ENCODE measurements around the gene FFAR3.
"Not testable (repeated sequence)": the region's sequence is repeated elsewhere in the genome, so short reads cannot be mapped to it uniquely, and the experiment has no call there.

The FFAR3 gene

DNA sequence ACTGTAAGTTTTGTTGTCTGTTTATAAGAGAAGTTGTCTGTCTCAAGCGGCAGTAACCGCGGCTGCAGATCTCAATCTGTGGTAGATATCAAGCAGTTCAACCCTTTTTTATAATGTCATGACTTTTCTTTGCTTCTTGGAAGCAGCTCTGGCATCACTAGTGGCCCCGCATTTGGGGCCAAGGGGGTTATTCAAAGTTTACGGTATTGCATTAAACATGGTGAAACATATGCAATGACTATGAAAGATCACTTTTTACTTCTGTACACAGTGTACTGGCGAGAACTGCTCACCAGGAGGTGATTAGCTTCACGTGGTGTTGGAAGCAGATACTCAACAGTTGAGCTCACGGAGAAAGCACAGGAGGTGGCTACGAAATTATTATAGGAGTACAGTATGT lies 4.6 kb upstream of the FFAR3 start:
- no peak for DNase-seq (ENCODE audit: low read depth)
- no peak overlapping the region for H3K4me3 ChIP-seq (ENCODE audit: low read depth, low read length)
- TF ChIP-seq, protein P1, sequence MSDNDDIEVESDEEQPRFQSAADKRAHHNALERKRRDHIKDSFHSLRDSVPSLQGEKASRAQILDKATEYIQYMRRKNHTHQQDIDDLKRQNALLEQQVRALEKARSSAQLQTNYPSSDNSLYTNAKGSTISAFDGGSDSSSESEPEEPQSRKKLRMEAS (IDR thresholded peaks at IDR 0.05; ENCODE audit: low read depth, low read length) = no peak
- TF ChIP-seq, protein P2, sequence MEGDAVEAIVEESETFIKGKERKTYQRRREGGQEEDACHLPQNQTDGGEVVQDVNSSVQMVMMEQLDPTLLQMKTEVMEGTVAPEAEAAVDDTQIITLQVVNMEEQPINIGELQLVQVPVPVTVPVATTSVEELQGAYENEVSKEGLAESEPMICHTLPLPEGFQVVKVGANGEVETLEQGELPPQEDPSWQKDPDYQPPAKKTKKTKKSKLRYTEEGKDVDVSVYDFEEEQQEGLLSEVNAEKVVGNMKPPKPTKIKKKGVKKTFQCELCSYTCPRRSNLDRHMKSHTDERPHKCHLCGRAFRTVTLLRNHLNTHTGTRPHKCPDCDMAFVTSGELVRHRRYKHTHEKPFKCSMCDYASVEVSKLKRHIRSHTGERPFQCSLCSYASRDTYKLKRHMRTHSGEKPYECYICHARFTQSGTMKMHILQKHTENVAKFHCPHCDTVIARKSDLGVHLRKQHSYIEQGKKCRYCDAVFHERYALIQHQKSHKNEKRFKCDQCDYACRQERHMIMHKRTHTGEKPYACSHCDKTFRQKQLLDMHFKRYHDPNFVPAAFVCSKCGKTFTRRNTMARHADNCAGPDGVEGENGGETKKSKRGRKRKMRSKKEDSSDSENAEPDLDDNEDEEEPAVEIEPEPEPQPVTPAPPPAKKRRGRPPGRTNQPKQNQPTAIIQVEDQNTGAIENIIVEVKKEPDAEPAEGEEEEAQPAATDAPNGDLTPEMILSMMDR (IDR thresholded peaks at IDR 0.05; ENCODE audit: low read depth, low read length) = no peak
- TF ChIP-seq MYC (IDR thresholded peaks at IDR 0.05; ENCODE audit: low read depth, low read length) = no peak
- no peak for TF ChIP-seq POLR2A (IDR thresholded peaks at IDR 0.05; ENCODE audit: extremely low read depth, insufficient read length)

DNA sequence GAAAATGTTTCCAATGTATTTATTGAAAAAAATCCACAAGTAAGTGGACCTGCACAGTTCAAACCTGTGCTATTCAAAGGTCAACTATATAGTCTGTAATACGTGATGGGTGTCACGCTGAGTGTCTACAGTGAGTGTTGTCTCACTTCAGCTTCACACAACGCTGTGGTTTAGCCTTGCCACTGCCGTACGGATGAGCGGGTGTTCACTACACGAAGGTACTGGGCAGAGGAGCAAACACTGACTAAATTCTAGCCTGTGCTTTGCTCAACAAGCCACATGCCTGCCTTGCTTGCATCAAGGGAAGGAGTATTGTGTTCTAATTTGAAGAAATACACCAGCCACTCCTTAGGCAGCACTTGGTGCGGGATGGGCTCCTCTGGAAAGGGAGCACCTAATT lies 3.4 kb upstream of the FFAR3 start:
- TF ChIP-seq, protein P2 (IDR thresholded peaks at IDR 0.05; ENCODE audit: low read depth, low read length) = no peak
- no peak for TF ChIP-seq MYC (IDR thresholded peaks at IDR 0.05; ENCODE audit: low read depth, low read length)
- TF ChIP-seq, protein P1 (IDR thresholded peaks at IDR 0.05; ENCODE audit: low read depth, low read length) = no peak
- TF ChIP-seq POLR2A (IDR thresholded peaks at IDR 0.05; ENCODE audit: extremely low read depth, insufficient read length) = no peak
- no peak overlapping the region for H3K4me3 ChIP-seq (ENCODE audit: low read depth, low read length)
- no peak for DNase-seq (ENCODE audit: low read depth)

DNA sequence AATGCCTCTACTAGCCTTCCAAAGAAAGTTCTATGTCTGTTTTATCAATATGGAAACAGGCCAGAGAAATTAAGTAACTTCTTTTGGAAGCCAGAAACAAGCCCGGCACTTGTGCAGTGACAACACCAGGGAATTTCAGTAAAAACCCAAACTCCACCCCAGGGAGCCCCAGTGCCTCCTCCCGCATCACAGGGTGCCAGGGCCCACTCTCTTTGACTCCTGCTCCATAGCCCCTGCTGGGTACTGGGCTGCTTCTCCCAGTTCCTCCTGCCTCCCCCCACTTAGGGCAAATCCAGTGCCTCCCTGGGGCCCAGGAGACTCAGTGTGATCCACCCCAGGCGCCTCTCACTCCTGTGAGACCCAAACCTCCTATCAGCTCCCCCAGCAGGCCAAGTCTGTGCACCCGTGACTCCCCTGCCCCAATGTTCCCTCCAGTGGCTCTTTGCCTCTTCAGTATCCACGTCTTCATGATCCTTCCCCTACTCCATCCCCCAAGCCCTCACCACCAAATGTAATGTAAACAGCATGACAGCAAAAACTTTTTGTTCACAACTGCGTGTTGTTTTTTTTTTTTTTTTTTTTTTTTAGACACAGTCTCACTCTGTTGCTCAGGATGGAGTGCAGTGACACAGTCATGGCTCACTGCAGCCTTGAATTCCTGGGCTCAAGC lies 2.3 kb upstream of the FFAR3 start:
- no peak overlapping the region for H3K4me3 ChIP-seq (ENCODE audit: low read depth, low read length)
- DNase-seq (ENCODE audit: low read depth) = no peak
- TF ChIP-seq MYC (IDR thresholded peaks at IDR 0.05; ENCODE audit: low read depth, low read length) (no peak), POLR2A (IDR thresholded peaks at IDR 0.05; ENCODE audit: extremely low read depth, insufficient read length) (no peak)
- TF ChIP-seq, protein P2 (IDR thresholded peaks at IDR 0.05; ENCODE audit: low read depth, low read length) = no peak
- TF ChIP-seq, protein P1 (IDR thresholded peaks at IDR 0.05; ENCODE audit: low read depth, low read length) = no peak

DNA sequence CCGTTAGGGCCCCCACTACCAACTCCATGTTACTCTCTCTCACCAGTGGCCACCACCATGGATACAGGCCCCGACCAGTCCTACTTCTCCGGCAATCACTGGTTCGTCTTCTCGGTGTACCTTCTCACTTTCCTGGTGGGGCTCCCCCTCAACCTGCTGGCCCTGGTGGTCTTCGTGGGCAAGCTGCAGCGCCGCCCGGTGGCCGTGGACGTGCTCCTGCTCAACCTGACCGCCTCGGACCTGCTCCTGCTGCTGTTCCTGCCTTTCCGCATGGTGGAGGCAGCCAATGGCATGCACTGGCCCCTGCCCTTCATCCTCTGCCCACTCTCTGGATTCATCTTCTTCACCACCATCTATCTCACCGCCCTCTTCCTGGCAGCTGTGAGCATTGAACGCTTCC lies 574 bp downstream of the FFAR3 start:
- not testable (repeated sequence) for DNase-seq (ENCODE audit: low read depth); H3K4me3 ChIP-seq (ENCODE audit: low read depth, low read length)

DNA sequence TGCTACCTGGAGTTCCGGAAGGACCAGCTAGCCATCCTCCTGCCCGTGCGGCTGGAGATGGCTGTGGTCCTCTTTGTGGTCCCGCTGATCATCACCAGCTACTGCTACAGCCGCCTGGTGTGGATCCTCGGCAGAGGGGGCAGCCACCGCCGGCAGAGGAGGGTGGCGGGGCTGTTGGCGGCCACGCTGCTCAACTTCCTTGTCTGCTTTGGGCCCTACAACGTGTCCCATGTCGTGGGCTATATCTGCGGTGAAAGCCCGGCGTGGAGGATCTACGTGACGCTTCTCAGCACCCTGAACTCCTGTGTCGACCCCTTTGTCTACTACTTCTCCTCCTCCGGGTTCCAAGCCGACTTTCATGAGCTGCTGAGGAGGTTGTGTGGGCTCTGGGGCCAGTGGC lies 1.1 kb downstream of the FFAR3 start:
- not testable (repeated sequence) for DNase-seq (ENCODE audit: low read depth); H3K4me3 ChIP-seq (ENCODE audit: low read depth, low read length)

DNA sequence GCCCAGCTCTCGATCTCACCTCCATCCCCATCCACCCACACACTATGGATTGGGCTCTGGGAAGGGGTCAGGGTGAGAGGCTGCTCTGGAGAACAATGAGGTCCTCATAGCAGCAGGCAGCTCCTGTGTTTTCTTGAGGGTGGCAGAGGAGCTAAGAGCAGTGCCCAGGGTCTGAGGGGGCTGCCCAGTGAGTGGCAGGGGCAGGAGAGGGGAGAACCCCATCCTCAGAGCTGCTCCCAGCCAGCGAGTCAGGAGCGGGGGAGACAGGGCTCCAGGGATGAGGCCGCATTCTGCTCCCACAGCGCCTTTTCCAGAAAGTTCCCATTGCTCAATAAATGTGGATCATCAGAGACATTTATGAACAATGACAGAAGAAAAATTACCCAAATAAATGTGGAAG lies 1.8 kb downstream of the FFAR3 start:
- H3K4me3 ChIP-seq (ENCODE audit: low read depth, low read length); DNase-seq (ENCODE audit: low read depth): not testable (repeated sequence)

DNA sequence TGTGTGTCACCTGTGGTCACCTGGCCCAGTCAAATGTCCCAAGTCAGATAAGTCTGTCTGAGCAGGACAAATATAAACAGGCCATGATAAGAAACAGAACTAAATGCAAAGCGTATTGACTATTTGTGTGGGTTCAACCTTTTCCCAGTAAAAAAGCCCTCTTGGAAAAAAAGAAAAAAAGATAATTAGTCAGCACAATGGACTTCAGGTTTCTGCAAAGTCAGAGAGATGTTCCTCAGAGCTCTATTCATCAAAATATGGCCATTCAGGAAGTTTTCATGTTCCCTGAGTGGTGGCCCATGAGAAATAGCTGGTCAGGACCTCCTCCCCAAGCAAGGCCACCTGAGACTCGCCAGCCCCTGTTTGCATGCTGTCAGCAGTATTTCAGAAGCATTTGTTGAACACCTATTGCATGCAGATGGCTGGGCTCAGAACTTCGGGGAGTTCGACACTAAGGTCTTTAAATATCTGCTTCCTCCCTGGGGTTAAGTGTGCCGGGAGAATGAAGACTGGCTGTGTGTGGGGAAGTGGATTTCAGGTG lies 2.7 kb downstream of the FFAR3 start:
- DNase-seq (ENCODE audit: low read depth) = no peak
- TF ChIP-seq POLR2A (IDR thresholded peaks at IDR 0.05; ENCODE audit: extremely low read depth, insufficient read length) (no peak), MYC (IDR thresholded peaks at IDR 0.05; ENCODE audit: low read depth, low read length) (no peak)
- TF ChIP-seq, protein P2 (IDR thresholded peaks at IDR 0.05; ENCODE audit: low read depth, low read length) = no peak
- TF ChIP-seq, protein P1 (IDR thresholded peaks at IDR 0.05; ENCODE audit: low read depth, low read length) = no peak
- H3K4me3 ChIP-seq (ENCODE audit: low read depth, low read length) = no peak overlapping the region
